Duodenal mucosa (tissue), 2 donors: ENCODE data around the gene BRD1.
"Not testable (repeated sequence)": the region's sequence is repeated elsewhere in the genome, so short reads cannot be mapped to it uniquely, and the experiment has no call there.

Experiments used
- H3K27ac ChIP-seq: one replicate; pipeline ENCODE4 v1.7.0; 2013; ENCODE audit warnings: low read depth, low read length
- H3K27me3 ChIP-seq, 2 donors: one replicate each; pipeline ENCODE4 v1.7.0; 2013; ENCODE audit warnings: low read length in 2 of 2, control low read depth in 1 of 2; ENCODE audit not compliant: insufficient read depth in 2 of 2, control insufficient read depth in 1 of 2
- H3K36me3 ChIP-seq, 2 donors: one replicate each; pipeline ENCODE4 v1.7.0; 2013; ENCODE audit warnings: low read length in 2 of 2, control low read depth in 1 of 2; ENCODE audit not compliant: insufficient read depth in 2 of 2, control insufficient read depth in 1 of 2
- H3K4me1 ChIP-seq, 2 donors: one replicate each; pipeline ENCODE4 v1.7.0; 2013; ENCODE audit warnings: low read length in 2 of 2, control low read depth in 1 of 2; ENCODE audit not compliant: insufficient read depth in 2 of 2, control insufficient read depth in 1 of 2
- H3K4me3 ChIP-seq, 2 donors: one replicate each; pipeline ENCODE4 v1.7.0; 2013; ENCODE audit warnings: low read length in 2 of 2, low read depth in 1 of 2
- H3K9ac ChIP-seq, 2 donors: one replicate each; pipeline ENCODE4 v1.7.0; 2013; ENCODE audit warnings: low read length in 2 of 2, low read depth in 1 of 2
- H3K9me3 ChIP-seq, 2 donors: one replicate each; pipeline ENCODE4 v1.7.0; 2013; ENCODE audit warnings: low read length in 2 of 2, control low read depth in 1 of 2; ENCODE audit not compliant: control insufficient read depth in 1 of 2

BRD1 gene

GRCh38 chr22:49825944-49826602 lies 1.6 kb downstream of the BRD1 start:
- Histone ChIP-seq H3K36me3 (peaks cover 12 to 26% of the 10 kb centered on the region in 2 donors), H3K4me1 (peaks cover 18 to 28% of the 10 kb centered on the region in 2 donors), H3K4me3 (peak overlapping the region; percentile 79 to 80), H3K9ac (peak overlapping the region; percentile 79 to 84), H3K27me3 (no peaks in the 10 kb centered on the region), H3K27ac (no peak overlapping the region), H3K9me3 (no peaks in the 10 kb centered on the region)

- Histone ChIP-seq H3K27me3 (no peaks in the 10 kb centered on the region), H3K27ac (no peak overlapping the region), H3K9me3 (no peaks in the 10 kb centered on the region), H3K9ac (peak overlapping the region in 1 of 2 donors; percentile 84), H3K4me1 (peaks cover 18 to 28% of the 10 kb centered on the region in 2 donors), H3K36me3 (peaks cover 18 to 32% of the 10 kb centered on the region in 2 donors), H3K4me3 (peak overlapping the region; percentile 79 to 80)
These were observed 2.2 kb downstream of the BRD1 start for GRCh38 chr22:49825436-49825835.

DNA sequence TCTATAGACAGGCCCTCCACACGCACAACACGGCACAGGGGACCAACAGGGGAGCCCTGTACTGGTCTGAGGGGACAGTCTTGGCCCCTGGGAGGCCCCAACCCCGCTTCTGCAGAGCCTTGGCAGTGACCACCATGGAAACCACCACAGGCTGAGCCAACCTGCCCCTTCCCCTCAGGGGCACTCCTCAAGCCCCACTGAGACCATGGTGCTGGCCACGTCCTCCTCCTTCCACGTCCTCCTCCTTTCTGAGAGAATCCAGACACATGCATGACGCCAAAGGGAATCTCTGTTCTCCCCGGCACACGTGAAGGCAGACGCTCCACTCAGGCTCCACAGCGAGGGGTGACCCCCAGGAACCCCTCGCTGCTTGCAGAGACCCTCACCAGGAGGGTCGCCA lies 2.7 kb downstream of the BRD1 start:
- H3K27ac ChIP-seq: no peak overlapping the region
- H3K9me3 ChIP-seq: no peaks in the 10 kb centered on the region
- peaks cover 18 to 28% of the 10 kb centered on the region in 2 donors for H3K4me1 ChIP-seq
- no peaks in the 10 kb centered on the region for H3K27me3 ChIP-seq
- H3K9ac ChIP-seq: no peak overlapping the region
- peaks cover 19 to 36% of the 10 kb centered on the region in 2 donors for H3K36me3 ChIP-seq
- no peak overlapping the region for H3K4me3 ChIP-seq

DNA sequence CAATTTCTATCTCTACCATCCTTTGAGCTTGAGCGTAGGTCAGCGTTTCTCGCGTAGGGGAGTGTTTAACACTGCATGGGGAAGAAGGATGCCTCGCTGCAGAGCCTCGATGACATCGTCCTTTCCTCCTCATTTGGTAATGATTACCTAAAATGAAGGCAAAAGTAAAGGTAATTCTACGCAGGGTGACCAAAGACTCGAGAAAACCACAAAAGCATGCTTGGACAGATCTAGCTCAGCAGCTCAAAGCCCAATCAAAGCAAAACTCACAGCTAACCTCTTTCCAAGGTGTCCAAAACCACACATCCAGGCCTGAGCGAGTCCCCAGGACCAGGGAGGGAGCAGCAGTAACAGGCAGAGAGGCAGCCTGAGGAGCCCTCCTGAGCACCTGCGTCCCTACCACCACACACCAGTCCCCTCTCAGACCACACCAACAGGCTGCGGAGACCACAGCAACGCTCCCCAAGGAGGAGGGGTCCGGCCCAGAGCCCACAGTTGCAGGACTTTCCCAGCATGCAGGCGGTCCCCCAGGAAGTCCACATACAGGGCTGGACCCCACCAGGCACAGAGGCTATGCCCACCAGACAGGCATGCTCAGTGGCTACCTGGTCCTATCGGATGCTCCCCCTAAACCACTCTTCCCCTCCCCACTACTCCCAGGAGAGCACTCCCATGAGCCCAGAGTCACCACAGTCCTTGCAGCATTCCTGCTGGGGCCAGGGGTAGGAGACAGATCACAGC lies 3.3 kb downstream of the BRD1 start:
- Histone ChIP-seq H3K27ac (no peak overlapping the region), H3K36me3 (peaks cover 19 to 36% of the 10 kb centered on the region in 2 donors), H3K9ac (no peak overlapping the region), H3K9me3 (no peaks in the 10 kb centered on the region), H3K4me1 (peaks cover 18 to 28% of the 10 kb centered on the region in 2 donors), H3K4me3 (no peak overlapping the region), H3K27me3 (no peaks in the 10 kb centered on the region)

- Histone ChIP-seq H3K27ac (no peak overlapping the region), H3K27me3 (no peaks in the 10 kb centered on the region), H3K9ac (no peak overlapping the region), H3K4me3 (no peak overlapping the region), H3K9me3 (no peaks in the 10 kb centered on the region), H3K36me3 (peaks cover 19 to 40% of the 10 kb centered on the region in 2 donors), H3K4me1 (peaks cover 18 to 28% of the 10 kb centered on the region in 2 donors)
These were observed 4.2 kb downstream of the BRD1 start for GRCh38 chr22:49823289-49824045.

DNA sequence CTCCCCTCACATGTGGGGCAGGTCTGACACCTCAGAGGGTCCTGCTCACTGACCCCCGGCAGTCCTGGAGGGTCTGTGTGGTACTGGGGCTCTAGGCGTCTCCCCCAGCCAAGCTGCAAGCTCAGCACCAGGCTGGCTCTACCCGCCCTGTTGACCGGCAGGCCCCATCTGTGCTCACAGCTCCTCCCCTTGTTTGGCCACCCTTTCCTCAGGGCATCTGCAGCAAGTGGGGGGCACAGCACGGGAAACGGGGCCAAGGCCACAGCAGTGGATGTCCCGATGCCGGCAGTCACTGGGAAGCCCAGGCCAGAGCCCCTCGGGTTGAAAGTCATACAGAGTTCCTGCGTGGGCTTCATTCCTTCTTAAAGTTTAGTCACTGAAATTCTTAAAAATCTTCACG lies 5.9 kb downstream of the BRD1 start:
- peaks cover 34 to 57% of the 10 kb centered on the region in 2 donors for H3K36me3 ChIP-seq
- not testable (repeated sequence) for H3K4me3 ChIP-seq, H3K9me3 ChIP-seq, H3K9ac ChIP-seq, H3K27me3 ChIP-seq, H3K27ac ChIP-seq
- H3K4me1 ChIP-seq: peaks cover 18 to 32% of the 10 kb centered on the region in 2 donors

DNA sequence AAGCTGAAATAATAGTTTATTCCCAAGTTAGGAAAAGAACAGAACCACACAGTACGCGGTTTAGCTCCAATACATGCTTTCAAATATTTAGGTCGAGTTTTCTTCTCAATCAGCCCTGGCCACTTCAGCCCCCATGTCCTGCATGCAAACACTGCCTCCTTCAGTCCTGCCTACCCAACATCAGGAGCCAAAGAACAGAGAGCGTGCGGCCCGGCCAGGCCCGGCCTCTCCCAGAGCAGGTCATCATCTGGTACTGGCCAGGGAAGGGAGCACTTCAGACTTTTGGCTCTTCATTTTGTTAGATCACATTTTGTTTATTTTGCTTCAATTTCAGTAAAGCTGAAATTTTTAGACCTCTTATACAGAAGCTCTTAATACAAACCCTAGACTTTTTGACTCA lies 6.7 kb downstream of the BRD1 start:
- no peak overlapping the region for H3K4me3 ChIP-seq
- H3K27me3 ChIP-seq: no peaks in the 10 kb centered on the region
- peaks cover 35 to 59% of the 10 kb centered on the region in 2 donors for H3K36me3 ChIP-seq
- no peak overlapping the region for H3K27ac ChIP-seq
- no peaks in the 10 kb centered on the region for H3K9me3 ChIP-seq
- H3K4me1 ChIP-seq: peaks cover 18 to 29% of the 10 kb centered on the region in 2 donors
- H3K9ac ChIP-seq: no peak overlapping the region

DNA sequence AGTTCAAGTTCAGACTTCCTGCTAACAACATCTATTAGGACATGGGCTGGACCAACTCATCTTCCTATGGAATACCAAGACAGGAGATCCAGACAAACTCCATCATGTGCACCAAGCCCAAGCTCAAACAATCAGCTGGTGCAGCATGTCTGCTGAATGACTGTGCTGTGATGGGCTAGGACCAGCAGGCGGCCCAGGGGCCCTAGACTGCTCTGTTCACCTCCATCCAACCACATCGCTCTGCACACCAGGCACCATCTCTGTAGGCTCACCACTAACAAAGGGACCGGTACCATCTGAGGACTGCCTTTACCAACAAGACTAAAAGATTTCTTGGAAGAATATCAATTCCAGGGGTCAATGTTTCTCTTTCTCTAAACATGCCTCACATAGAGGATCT lies 10.3 kb downstream of the BRD1 start:
- H3K9me3 ChIP-seq: no peaks in the 10 kb centered on the region
- H3K4me1 ChIP-seq: peaks cover 0 to 13% of the 10 kb centered on the region in 2 donors
- no peak overlapping the region for H3K9ac ChIP-seq
- no peak overlapping the region for H3K4me3 ChIP-seq
- no peak overlapping the region for H3K27ac ChIP-seq
- no peaks in the 10 kb centered on the region for H3K27me3 ChIP-seq
- peaks cover 24 to 67% of the 10 kb centered on the region in 2 donors for H3K36me3 ChIP-seq

- Histone ChIP-seq H3K27ac (no peak overlapping the region), H3K27me3 (no peaks in the 10 kb centered on the region), H3K9me3 (no peaks in the 10 kb centered on the region), H3K4me3 (no peak overlapping the region), H3K9ac (no peak overlapping the region), H3K4me1 (peaks cover 13 to 17% of the 10 kb centered on the region in 2 donors), H3K36me3 (peaks cover 19 to 59% of the 10 kb centered on the region in 2 donors)
These were observed 12.0 kb downstream of the BRD1 start for GRCh38 chr22:49815641-49816091.

GRCh38 chr22:49814856-49815255 lies 12.8 kb downstream of the BRD1 start:
- peaks cover 16 to 52% of the 10 kb centered on the region in 2 donors for H3K36me3 ChIP-seq
- peaks cover 13 to 21% of the 10 kb centered on the region in 2 donors for H3K4me1 ChIP-seq
- no peaks in the 10 kb centered on the region for H3K27me3 ChIP-seq

More at GRCh38 chr22:49814856-49815255, 12.8 kb downstream of the BRD1 start:
- Histone ChIP-seq H3K4me3 (no peak overlapping the region), H3K27ac (no peak overlapping the region), H3K9me3 (no peaks in the 10 kb centered on the region), H3K9ac (no peak overlapping the region)
